ENCODE measurements around the gene RGS2.

GRCh38 chr1:192832492-192832891 is 23.7 kb downstream of the RGS2 start:
- TF ChIP-seq CTCF (IDR thresholded peaks at IDR 0.05) (no peak), POLR2A (IDR thresholded peaks at IDR 0.05) (no peak)

Measured in thyroid gland (tissue), 4 donors.